ENCODE measurements around the gene ANKRD16. TPM values are rescaled to one million over a fixed set of nuclear protein-coding genes. Genes with fewer than 3 reads are reported as not detected.

Gene ANKRD16
- total and polyA plus RNA-seq, 2 of the 13 experiments (the other 11 are each of a cell fraction or from before 2014, with no cell fraction given), result 8.0 to 11.4 TPM

GRCh38 chr10:5855979-5856700 is 33.6 kb downstream of the ANKRD16 start (continued):
- 0 out of 2 replicates have a peak, but pooled peaks have one; percentile 17 for TF ChIP-seq KAT8 (CRISPR knock-in tag; IDR thresholded peaks at IDR 0.05)
- TF ChIP-seq ZMYM2 (CRISPR knock-in tag; IDR thresholded peaks at IDR 0.05), result peak; percentile 87
- TF ChIP-seq SOX6 (IDR thresholded peaks at IDR 0.05), result no peak
- TF ChIP-seq SOX6 (CRISPR knock-in tag; IDR thresholded peaks at IDR 0.05), result peak; percentile 61
- TF ChIP-seq MEIS1 (CRISPR knock-in tag; IDR thresholded peaks at IDR 0.05; ENCODE audit: borderline replicate concordance), result no peak
- TF ChIP-seq ZNF605 (CRISPR knock-in tag; IDR thresholded peaks at IDR 0.05), result 0 out of 2 replicates have a peak, but pooled peaks have one; percentile 33

GRCh38 chr10:5854131-5854475 is 35.6 kb downstream of the ANKRD16 start:
- Histone ChIP-seq H3K4me3 (replicated peaks in 1 of 3; ENCODE audit: insufficient read depth in 1 of 3, low read depth in 2 of 3, low read length in 3 of 3) (peak overlapping the region in 1 of 3 experiments; percentile 28; a peak in 1 of 6 replicates), H3K9me3 (ENCODE audit: low read length) (no peaks in the 10 kb centered on the region), H2AFZ (ENCODE audit: low read length) (no peak overlapping the region), H3K4me2 (ENCODE audit: low read depth, low read length) (peak overlapping the region; percentile 19; the same call in 1 of the 2 replicates), H3K9ac (ENCODE audit: insufficient read depth, low read depth, low read length) (peak overlapping the region; percentile 34; the same call in 1 of the 2 replicates), H3K27me3 (ENCODE audit: control insufficient read depth in 1 of 2, insufficient read depth in 2 of 2, low read length in 2 of 2) (no peaks in the 10 kb centered on the region), H3K79me2 (ENCODE audit: insufficient read depth, low read length) (no peaks in the 10 kb centered on the region), H3K36me3 (replicated peaks in 1 of 2; ENCODE audit: control insufficient read depth in 1 of 2, insufficient read depth in 2 of 2, low read length in 2 of 2) (no peaks in the 10 kb centered on the region), H3K4me1 (ENCODE audit: insufficient read depth, low read length) (peaks cover 40% of the 10 kb centered on the region), H4K20me1 (ENCODE audit: insufficient read depth, low read length) (no peaks in the 10 kb centered on the region), H3K27ac (ENCODE audit: extremely low read length, insufficient read depth, low read length) (no peak overlapping the region)
- CTCF ChIA-PET (ENCODE audit: low intra/inter-chr PET ratio, low total read pairs), result no interaction called here
- 55% methylated on average over 5 of the region's 5 CpGs for WGBS (ENCODE audit: low lambda C conversion rate)
- ATAC-seq (no peak), FAIRE-seq (no peak), DNase-seq (ENCODE audit: low spot score) (no peak)
- BruUV-seq (replicated peaks), result no TSS peak
- intact Hi-C loops (cut with micrococcal nuclease; ENCODE audit: unreplicated experiment) (no loop called here), in situ Hi-C loops (cut with HindIII; ENCODE audit: extremely low pct_ligation_motif_present, low pct_unique_long_range_greater_than_20kb) (no loop called here)
- POLR2A ChIA-PET, result interaction anchor here (1.0 to 1.5 kb wide), 2 partner anchors 14 to 36 kb away, joined by 3 to 7 read pairs; partner anchors contain the start of genes ANKRD16 and FBH1
- no peak for TF ChIP-seq ZNF441 (CRISPR knock-in tag; IDR thresholded peaks at IDR 0.05; ENCODE audit: borderline replicate concordance)
- TF ChIP-seq CCDC6 (CRISPR knock-in tag; IDR thresholded peaks at IDR 0.05), result no peak
- TF ChIP-seq ZNF839 (CRISPR knock-in tag; IDR thresholded peaks at IDR 0.05; ENCODE audit: borderline replicate concordance), result no peak
- no peak for TF ChIP-seq YY1 (IDR thresholded peaks at IDR 0.05; ENCODE audit: insufficient read depth, insufficient replicate concordance, low read depth, low read length)
- TF ChIP-seq CREM (IDR thresholded peaks at IDR 0.05), result no peak
- TF ChIP-seq CREM (CRISPR knock-in tag; IDR thresholded peaks at IDR 0.05), result no peak
- no peak for TF ChIP-seq FOXA1 (IDR thresholded peaks at IDR 0.05)
- TF ChIP-seq FOXA1 (CRISPR knock-in tag; IDR thresholded peaks at IDR 0.05), result no peak
- TF ChIP-seq YEATS4 (CRISPR knock-in tag; IDR thresholded peaks at IDR 0.05; ENCODE audit: borderline replicate concordance), result no peak
- TF ChIP-seq ZFP37 (CRISPR knock-in tag; IDR thresholded peaks at IDR 0.05; ENCODE audit: borderline replicate concordance), result no peak
- no peak for TF ChIP-seq KIAA2018 (CRISPR knock-in tag; IDR thresholded peaks at IDR 0.05; ENCODE audit: borderline replicate concordance)
